Ascending aorta (tissue), 2 donors: ENCODE measurements around the gene MTMR12. TPM values are rescaled to one million over a fixed set of nuclear protein-coding genes. Genes with fewer than 3 reads are reported as not detected.

ENCODE experiments used
- DNase-seq, 2 donors: peaks; one replicate each; pipeline ENCODE4 v3.0.0-alpha.2; 2019; ENCODE audit warnings: low spot score in 2 of 2
- H3K27ac ChIP-seq, 2 donors: fragments of 200-600 bp; sonication (generic); one replicate each; pipeline ENCODE4 v1.5.1; 2016 to 2017; ENCODE audit warnings: mild to moderate bottlenecking in 1 of 2
- H3K27me3 ChIP-seq: fragments of 200-600 bp; sonication (generic); one replicate; pipeline ENCODE4 v1.5.1; 2017
- H3K36me3 ChIP-seq, 2 donors: fragments of 200-600 bp; sonication (generic); one replicate each; pipeline ENCODE4 v1.5.1; 2016
- H3K4me1 ChIP-seq, 2 donors: fragments of 200-600 bp; sonication (generic); one replicate each; pipeline ENCODE4 v1.5.1; 2016 to 2017; ENCODE audit warnings: mild to moderate bottlenecking in 1 of 2
- H3K4me3 ChIP-seq, 2 donors: fragments of 200-600 bp; sonication (generic); one replicate each; pipeline ENCODE4 v1.5.1; 2016 to 2017; ENCODE audit warnings: mild to moderate bottlenecking in 1 of 2
- H3K9me3 ChIP-seq, 2 donors: fragments of 200-600 bp; sonication (generic); one replicate each; pipeline ENCODE4 v1.5.1; 2016
- intact Hi-C: fragments of 100-400 bp; cut with DNase I; formaldehyde crosslinking; loops from one replicate; pipeline ENCODE4 v1.15.1; 2023
- total RNA-seq: library from RNA; depleted of rRNA; stranded (reverse); fragments of >200 nt; gene quantifications from one replicate; pipeline ENCODE4 v1.1.0, GENCODE V29; 2016
- TF ChIP-seq, protein P1 (sequence below), 3 experiments: fragments of 200-600 bp in 2 of 3; fragments of 450-650 bp in 1 of 3; sonication (generic) in 2 of 3; IDR thresholded peaks; one replicate each; pipeline ENCODE4 v1.5.1; 2016 to 2019; ENCODE audit warnings: antibody characterized with exemption in 3 of 3, mild to moderate bottlenecking in 1 of 3, moderate library complexity in 1 of 3

Gene MTMR12
- total RNA-seq, 1 donor from 2014 or later: 19.5 TPM

DNA sequence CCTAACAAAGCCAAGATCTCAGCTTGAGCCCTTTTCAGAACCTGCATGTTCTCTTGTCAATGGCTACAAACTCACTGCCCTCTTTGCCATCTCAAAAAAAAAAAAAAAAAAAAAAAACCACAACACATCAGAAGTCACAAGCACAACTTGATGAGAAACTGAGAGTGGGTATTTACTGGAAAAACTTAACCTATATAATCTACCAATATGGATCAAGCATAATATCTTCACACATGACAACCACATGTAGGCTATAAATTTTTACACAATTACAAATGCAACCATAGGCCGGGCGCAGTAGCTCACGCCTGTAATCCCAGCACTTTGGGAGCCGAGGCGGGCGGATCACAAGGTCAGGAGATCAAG lies 9.0 kb downstream of the MTMR12 start:
- Histone ChIP-seq H3K4me1 (peaks cover 0 to under 1% of the 10 kb centered on the region in 2 donors), H3K27me3 (no peaks in the 10 kb centered on the region), H3K27ac (no peak overlapping the region), H3K36me3 (no peaks in the 10 kb centered on the region), H3K9me3 (no peaks in the 10 kb centered on the region), H3K4me3 (no peak overlapping the region)
- intact Hi-C loops: no loop called here
- DNase-seq: no peak
- TF ChIP-seq, protein P1, sequence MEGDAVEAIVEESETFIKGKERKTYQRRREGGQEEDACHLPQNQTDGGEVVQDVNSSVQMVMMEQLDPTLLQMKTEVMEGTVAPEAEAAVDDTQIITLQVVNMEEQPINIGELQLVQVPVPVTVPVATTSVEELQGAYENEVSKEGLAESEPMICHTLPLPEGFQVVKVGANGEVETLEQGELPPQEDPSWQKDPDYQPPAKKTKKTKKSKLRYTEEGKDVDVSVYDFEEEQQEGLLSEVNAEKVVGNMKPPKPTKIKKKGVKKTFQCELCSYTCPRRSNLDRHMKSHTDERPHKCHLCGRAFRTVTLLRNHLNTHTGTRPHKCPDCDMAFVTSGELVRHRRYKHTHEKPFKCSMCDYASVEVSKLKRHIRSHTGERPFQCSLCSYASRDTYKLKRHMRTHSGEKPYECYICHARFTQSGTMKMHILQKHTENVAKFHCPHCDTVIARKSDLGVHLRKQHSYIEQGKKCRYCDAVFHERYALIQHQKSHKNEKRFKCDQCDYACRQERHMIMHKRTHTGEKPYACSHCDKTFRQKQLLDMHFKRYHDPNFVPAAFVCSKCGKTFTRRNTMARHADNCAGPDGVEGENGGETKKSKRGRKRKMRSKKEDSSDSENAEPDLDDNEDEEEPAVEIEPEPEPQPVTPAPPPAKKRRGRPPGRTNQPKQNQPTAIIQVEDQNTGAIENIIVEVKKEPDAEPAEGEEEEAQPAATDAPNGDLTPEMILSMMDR (IDR thresholded peaks at IDR 0.05): no peak

DNA sequence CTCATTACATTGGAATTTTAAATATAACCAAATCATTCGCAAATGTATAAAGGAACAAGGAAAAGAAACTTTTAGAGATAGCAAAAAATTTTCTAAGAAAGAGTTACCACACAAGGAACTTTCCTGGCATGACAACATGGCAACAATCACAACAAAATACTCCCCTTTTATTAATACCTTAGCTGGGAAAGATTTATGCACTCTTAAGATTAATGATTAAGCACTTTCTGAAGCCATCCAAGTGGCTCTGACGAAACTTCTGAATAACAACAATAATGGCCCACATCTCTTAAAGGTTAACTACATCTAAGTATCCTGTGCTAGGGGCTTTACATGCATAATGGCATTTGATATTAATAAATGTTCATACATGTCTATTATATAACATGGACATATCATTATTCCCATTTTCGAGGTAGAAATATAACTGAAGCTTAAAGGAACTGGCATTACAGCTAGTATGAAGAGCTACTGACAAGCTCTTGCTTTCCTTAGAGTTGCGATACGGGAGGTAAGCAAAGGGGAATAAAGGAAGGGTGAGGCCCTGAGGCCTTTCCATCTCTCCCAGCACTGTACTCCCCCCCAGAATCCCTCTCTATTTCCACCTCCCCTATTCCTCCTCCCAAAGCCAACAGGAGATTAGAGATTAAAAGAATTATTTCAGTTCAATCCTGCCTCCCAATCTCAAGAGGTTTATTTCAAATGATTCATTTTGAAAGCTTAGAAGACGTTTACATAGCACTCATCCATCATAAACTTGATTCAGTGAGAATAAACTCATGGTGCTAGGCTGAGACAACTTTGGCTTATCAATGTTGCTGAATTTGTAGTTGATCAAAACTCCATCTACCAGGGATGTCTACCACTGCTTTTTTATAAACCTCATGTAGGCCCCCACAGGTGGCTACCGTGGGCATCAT lies 9.6 kb downstream of the MTMR12 start:
- no peak for DNase-seq
- Histone ChIP-seq H3K27ac (no peak overlapping the region), H3K27me3 (no peaks in the 10 kb centered on the region), H3K36me3 (no peaks in the 10 kb centered on the region), H3K4me3 (no peak overlapping the region), H3K9me3 (no peaks in the 10 kb centered on the region), H3K4me1 (no peaks in the 10 kb centered on the region)
- intact Hi-C loops: no loop called here
- TF ChIP-seq, protein P1 (IDR thresholded peaks at IDR 0.05): no peak

DNA sequence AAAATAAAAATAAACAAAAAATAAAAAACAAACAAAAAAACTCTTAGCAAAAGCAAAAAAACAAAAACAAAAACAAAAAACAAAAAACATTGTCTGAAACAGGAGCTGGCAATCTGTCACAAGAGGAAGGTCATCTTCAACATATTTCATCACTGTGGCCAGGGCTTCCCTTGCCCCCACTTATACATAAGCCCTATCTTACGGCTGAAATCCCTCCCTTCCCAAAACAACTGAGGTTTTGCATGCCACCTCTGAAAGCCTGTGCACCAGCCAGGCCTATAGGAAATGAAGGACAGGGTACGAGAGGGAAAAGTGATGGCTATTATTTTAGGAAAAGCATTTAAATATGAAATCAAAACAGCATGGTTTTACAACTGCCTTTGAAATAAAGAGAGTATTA lies 10.8 kb downstream of the MTMR12 start:
- Histone ChIP-seq H3K27ac (no peak overlapping the region), H3K27me3 (no peaks in the 10 kb centered on the region), H3K9me3 (no peaks in the 10 kb centered on the region), H3K4me1 (no peaks in the 10 kb centered on the region), H3K36me3 (no peaks in the 10 kb centered on the region), H3K4me3 (no peak overlapping the region)
- intact Hi-C loops: no loop called here
- TF ChIP-seq, protein P1 (IDR thresholded peaks at IDR 0.05): no peak
- DNase-seq: no peak

DNA sequence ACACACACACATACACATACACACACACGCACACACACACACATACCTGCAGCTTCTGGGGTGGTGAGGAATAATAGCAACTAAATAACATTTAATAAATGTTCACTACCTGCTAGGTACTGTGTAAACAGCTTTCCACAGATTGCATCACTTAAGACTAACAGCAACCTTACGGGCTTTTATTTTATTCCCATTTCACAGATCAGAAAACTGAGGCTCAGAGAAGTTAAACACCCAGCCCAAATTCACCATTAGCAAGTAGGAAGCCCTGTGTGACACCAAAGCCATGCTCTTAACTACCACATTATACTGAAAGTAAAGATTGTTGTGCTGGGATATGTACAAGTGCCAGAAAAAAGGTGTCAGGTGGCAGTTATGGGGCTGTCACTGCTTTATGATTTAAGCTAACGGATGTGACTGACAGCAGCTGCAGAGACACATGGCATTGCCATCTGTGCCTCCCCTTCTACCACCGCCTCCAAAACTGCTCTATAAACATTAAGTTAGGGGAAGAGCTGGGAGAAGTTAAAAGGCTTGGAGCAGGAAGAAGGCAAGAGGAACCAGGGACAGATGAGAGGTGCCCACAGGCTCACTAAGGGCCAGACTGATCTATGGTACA lies 13.6 kb downstream of the MTMR12 start:
- DNase-seq: no peak
- TF ChIP-seq, protein P1 (IDR thresholded peaks at IDR 0.05): no peak
- intact Hi-C loops: no loop called here
- Histone ChIP-seq H3K4me1 (no peaks in the 10 kb centered on the region), H3K27ac (no peak overlapping the region), H3K9me3 (no peaks in the 10 kb centered on the region), H3K27me3 (no peaks in the 10 kb centered on the region), H3K36me3 (peaks cover 0 to 12% of the 10 kb centered on the region in 2 donors), H3K4me3 (no peak overlapping the region)

DNA sequence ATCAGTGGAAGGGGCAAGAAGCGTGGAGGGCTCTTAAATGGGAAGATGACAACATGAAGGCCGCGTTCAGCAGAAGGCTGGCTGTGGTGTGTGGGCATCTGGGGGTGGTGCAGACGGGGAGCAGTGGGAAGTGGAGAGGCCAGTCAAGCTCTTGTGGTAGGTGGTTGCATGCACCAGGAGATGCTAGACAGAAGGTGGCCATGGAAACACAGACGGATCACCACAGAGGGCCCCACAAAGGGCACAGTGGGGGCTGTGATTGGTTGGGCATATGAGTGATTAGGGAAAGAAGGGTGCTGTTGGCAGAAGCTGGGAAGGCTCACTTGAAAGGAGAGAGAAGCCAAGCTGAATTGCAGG lies 14.7 kb downstream of the MTMR12 start:
- no peaks in the 10 kb centered on the region for H3K4me1 ChIP-seq

More for the DNA sequence above, 14.7 kb downstream of the MTMR12 start:
- peaks cover 0 to 12% of the 10 kb centered on the region in 2 donors for H3K36me3 ChIP-seq
- intact Hi-C loops: no loop called here
- no peaks in the 10 kb centered on the region for H3K9me3 ChIP-seq
- H3K27me3 ChIP-seq: no peaks in the 10 kb centered on the region
- H3K4me3 ChIP-seq: no peak overlapping the region
- TF ChIP-seq, protein P1 (IDR thresholded peaks at IDR 0.05): no peak
- DNase-seq: no peak
- no peak overlapping the region for H3K27ac ChIP-seq
